MM.1S (cell line): Measurements from ENCODE around the gene RASAL2.

Experiments used
- DNase-seq: peaks from one replicate; pipeline ENCODE4 v3.0.0-alpha.2; 2015
- H2AFZ ChIP-seq: fragments of 300-600 bp; sonication (generic); 2 replicates; pipeline ENCODE4 v1.6.0; 2016; ENCODE audit warnings: antibody characterized with exemption, low read length
- H3F3A ChIP-seq: fragments of 300-600 bp; sonication (generic); 2 replicates; pipeline ENCODE4 v1.6.1; 2016; ENCODE audit warnings: mild to moderate bottlenecking, antibody characterized with exemption, low read length, moderate library complexity, mixed read lengths; ENCODE audit not compliant: insufficient read depth
- H3K27ac ChIP-seq: fragments of 300-600 bp; sonication (generic); 2 replicates; pipeline ENCODE4 v1.5.1; 2016; ENCODE audit warnings: mild to moderate bottlenecking, low read length
- H3K27me3 ChIP-seq: fragments of 300-600 bp; sonication (generic); replicated peaks from 2 replicates; pipeline ENCODE4 v1.6.0; 2016; ENCODE audit warnings: low read length; ENCODE audit not compliant: insufficient read depth
- H3K36me3 ChIP-seq: fragments of 300-600 bp; sonication (generic); replicated peaks from 2 replicates; pipeline ENCODE4 v1.6.1; 2016; ENCODE audit warnings: mild to moderate bottlenecking, low read length, mixed read lengths; ENCODE audit not compliant: insufficient read depth
- H3K4me1 ChIP-seq: fragments of 300-600 bp; sonication (generic); 2 replicates; pipeline ENCODE4 v1.6.1; 2016; ENCODE audit warnings: low read length, mixed read lengths
- H3K4me2 ChIP-seq: fragments of 300-600 bp; sonication (generic); 2 replicates; pipeline ENCODE4 v1.6.0; 2016; ENCODE audit warnings: low read depth, low read length
- H3K4me3 ChIP-seq: fragments of 300-600 bp; sonication (generic); 2 replicates; pipeline ENCODE4 v1.5.1; 2016; ENCODE audit warnings: low read length, mixed read lengths
- H3K79me2 ChIP-seq: fragments of 300-600 bp; sonication (generic); 2 replicates; pipeline ENCODE4 v1.6.1; 2016; ENCODE audit warnings: mixed run types, low read length, mixed read lengths
- H3K9ac ChIP-seq: fragments of 300-600 bp; sonication (generic); 2 replicates; pipeline ENCODE4 v1.6.1; 2016; ENCODE audit warnings: low read length, mixed read lengths
- H3K9me2 ChIP-seq: fragments of 300-600 bp; sonication (generic); replicated peaks from 2 replicates; pipeline ENCODE4 v1.6.1; 2016; ENCODE audit warnings: mild to moderate bottlenecking, low read length, mixed read lengths; ENCODE audit not compliant: insufficient read depth
- H3K9me3 ChIP-seq: fragments of 300-600 bp; sonication (generic); replicated peaks from 2 replicates; pipeline ENCODE4 v1.6.1; 2016; ENCODE audit warnings: mild to moderate bottlenecking, low read length, mixed read lengths; ENCODE audit not compliant: insufficient read depth
- H4K20me1 ChIP-seq: fragments of 300-600 bp; sonication (generic); 2 replicates; pipeline ENCODE4 v1.6.1; 2016; ENCODE audit warnings: mild to moderate bottlenecking, low read length, moderate library complexity, mixed read lengths; ENCODE audit not compliant: insufficient read depth
- CTCF ChIP-seq: fragments of 300-600 bp; sonication (generic); IDR thresholded peaks from 2 replicates; pipeline ENCODE4 v1.5.1; 2016; ENCODE audit warnings: antibody characterized with exemption, low read length, mixed read lengths
- EZH2 ChIP-seq: fragments of 300-600 bp; sonication (generic); optimal IDR thresholded peaks from 2 replicates; pipeline ENCODE3; 2017; ENCODE audit warnings: low read depth, mild to moderate bottlenecking, antibody characterized with exemption, low read length, mixed read lengths
- EZH2phosphoT487 ChIP-seq: fragments of 300-600 bp; sonication (generic); IDR thresholded peaks from 2 replicates; pipeline ENCODE4 v1.6.1; 2018; ENCODE audit warnings: antibody characterized with exemption, low read length

RASAL2 gene

GRCh38 chr1:178530037-178530402, 436.1 kb downstream of the RASAL2 start:
- Histone ChIP-seq H3K4me2 (no peak overlapping the region), H3K36me3 (no peaks in the 10 kb centered on the region), H3K4me3 (no peak overlapping the region), H4K20me1 (no peaks in the 10 kb centered on the region), H3K9me3 (no peaks in the 10 kb centered on the region), H3K27me3 (no peaks in the 10 kb centered on the region), H3K9ac (no peak overlapping the region), H3K9me2 (no peaks in the 10 kb centered on the region), H3K79me2 (no peaks in the 10 kb centered on the region), H2AFZ (no peak overlapping the region), H3K27ac (no peak overlapping the region), H3F3A (no peaks in the 10 kb centered on the region), H3K4me1 (0 out of 2 replicates have a peak, but pooled peaks cover 3% of the 10 kb centered on the region)
- TF ChIP-seq EZH2phosphoT487, result no peak
- TF ChIP-seq CTCF, result no peak
- TF ChIP-seq EZH2, result no peak
- no peak for DNase-seq

- 0 out of 2 replicates have a peak, but pooled peaks cover 3% of the 10 kb centered on the region for H3K4me1 ChIP-seq
- no peaks in the 10 kb centered on the region for H3K27me3 ChIP-seq
- no peaks in the 10 kb centered on the region for H3F3A ChIP-seq
- no peak overlapping the region for H2AFZ ChIP-seq
- no peaks in the 10 kb centered on the region for H3K9me3 ChIP-seq
- no peaks in the 10 kb centered on the region for H3K79me2 ChIP-seq
- H3K9me2 ChIP-seq, result no peaks in the 10 kb centered on the region
- H3K4me2 ChIP-seq, result no peak overlapping the region
- no peaks in the 10 kb centered on the region for H3K36me3 ChIP-seq
- H3K27ac ChIP-seq, result no peak overlapping the region
- TF ChIP-seq EZH2, result no peak
- TF ChIP-seq CTCF, result no peak
- no peak for TF ChIP-seq EZH2phosphoT487
- no peak overlapping the region for H3K4me3 ChIP-seq
- H3K9ac ChIP-seq, result no peak overlapping the region
- DNase-seq, result no peak
- no peaks in the 10 kb centered on the region for H4K20me1 ChIP-seq
These were observed 436.6 kb downstream of the RASAL2 start for GRCh38 chr1:178530502-178530901.

- Histone ChIP-seq H3K9me3 (no peaks in the 10 kb centered on the region), H3K4me2 (peak overlapping the region; percentile 34; the same call in 1 of the 2 replicates), H3F3A (no peaks in the 10 kb centered on the region), H3K79me2 (no peaks in the 10 kb centered on the region), H3K27me3 (no peaks in the 10 kb centered on the region), H3K27ac (no peak overlapping the region), H2AFZ (peak overlapping the region; percentile 48), H3K4me3 (no peak overlapping the region), H3K36me3 (no peaks in the 10 kb centered on the region), H3K9me2 (no peaks in the 10 kb centered on the region), H3K9ac (no peak overlapping the region), H4K20me1 (no peaks in the 10 kb centered on the region), H3K4me1 (0 out of 2 replicates have a peak, but pooled peaks cover 3% of the 10 kb centered on the region)
- DNase-seq, result no peak
- TF ChIP-seq EZH2 (no peak), EZH2phosphoT487 (no peak), CTCF (no peak)
These were observed 438.0 kb downstream of the RASAL2 start for GRCh38 chr1:178531887-178532286.
